Lower leg skin (tissue), 3 donors: ENCODE data around the gene TNIP1.

Experiments used
- POLR2A ChIP-seq, 2 donors: fragments of 450-650 bp; IDR thresholded peaks; one replicate each; pipeline ENCODE4 v1.6.1; 2016 to 2017; ENCODE audit warnings: antibody characterized with exemption in 2 of 2, mild to moderate bottlenecking in 1 of 2, moderate library complexity in 1 of 2
- TF ChIP-seq, protein P1 (sequence below), 3 donors: fragments of 450-650 bp; IDR thresholded peaks; one replicate each; pipeline ENCODE4 v1.5.1; 2016; ENCODE audit warnings: antibody characterized with exemption in 3 of 3, mild to moderate bottlenecking in 3 of 3, moderate library complexity in 2 of 3

DNA sequence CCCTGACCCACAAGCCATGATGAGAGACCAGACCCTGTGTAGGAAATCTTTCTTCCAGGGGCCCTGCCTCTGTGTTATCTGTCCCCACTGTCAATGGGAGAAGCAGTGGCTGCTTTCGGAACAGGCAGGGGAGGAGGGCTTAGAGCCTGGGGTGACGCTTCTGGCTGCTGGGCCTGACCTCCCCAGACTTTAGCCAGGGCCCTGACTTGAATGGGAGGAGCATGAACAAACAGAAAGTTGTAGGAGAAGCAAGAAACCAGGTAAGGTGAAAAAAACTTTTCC lies 72.7 kb downstream of the TNIP1 start:
- TF ChIP-seq, protein P1, sequence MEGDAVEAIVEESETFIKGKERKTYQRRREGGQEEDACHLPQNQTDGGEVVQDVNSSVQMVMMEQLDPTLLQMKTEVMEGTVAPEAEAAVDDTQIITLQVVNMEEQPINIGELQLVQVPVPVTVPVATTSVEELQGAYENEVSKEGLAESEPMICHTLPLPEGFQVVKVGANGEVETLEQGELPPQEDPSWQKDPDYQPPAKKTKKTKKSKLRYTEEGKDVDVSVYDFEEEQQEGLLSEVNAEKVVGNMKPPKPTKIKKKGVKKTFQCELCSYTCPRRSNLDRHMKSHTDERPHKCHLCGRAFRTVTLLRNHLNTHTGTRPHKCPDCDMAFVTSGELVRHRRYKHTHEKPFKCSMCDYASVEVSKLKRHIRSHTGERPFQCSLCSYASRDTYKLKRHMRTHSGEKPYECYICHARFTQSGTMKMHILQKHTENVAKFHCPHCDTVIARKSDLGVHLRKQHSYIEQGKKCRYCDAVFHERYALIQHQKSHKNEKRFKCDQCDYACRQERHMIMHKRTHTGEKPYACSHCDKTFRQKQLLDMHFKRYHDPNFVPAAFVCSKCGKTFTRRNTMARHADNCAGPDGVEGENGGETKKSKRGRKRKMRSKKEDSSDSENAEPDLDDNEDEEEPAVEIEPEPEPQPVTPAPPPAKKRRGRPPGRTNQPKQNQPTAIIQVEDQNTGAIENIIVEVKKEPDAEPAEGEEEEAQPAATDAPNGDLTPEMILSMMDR (IDR thresholded peaks at IDR 0.05) = no peak
- no peak for TF ChIP-seq POLR2A (IDR thresholded peaks at IDR 0.05)
